ENCODE results near the gene TMEM69. TPM values are rescaled to one million over a fixed set of nuclear protein-coding genes. Genes with fewer than 3 reads are reported as not detected.
"Not testable (repeated sequence)": the region's sequence is repeated elsewhere in the genome, so short reads cannot be mapped to it uniquely, and the experiment has no call there.

TMEM69 gene
- total RNA-seq, 1 experiment from 2014 or later: 42.5 TPM

DNA sequence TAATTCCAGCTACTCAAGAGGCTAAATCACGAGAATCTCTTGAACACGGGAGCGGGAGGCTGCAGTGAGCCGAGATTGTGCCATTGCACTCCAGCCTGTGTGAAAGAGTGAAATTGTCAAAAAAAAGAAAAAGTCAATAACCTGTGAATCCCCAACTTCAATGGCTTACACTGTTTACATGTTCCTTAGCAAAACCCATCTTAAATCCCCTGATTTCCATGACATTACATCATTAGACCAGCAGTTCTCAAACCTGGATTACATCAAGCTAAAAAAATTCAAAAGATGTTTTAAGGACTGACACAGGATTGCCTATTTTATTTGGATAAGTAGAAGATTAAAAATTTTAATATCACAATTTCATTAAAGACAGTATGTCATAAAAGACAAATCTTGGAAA lies 14.0 kb upstream of the TMEM69 start:
- DNase-seq (ENCODE audit: low read depth, low spot score): no peak
- in situ Hi-C loops (cut with HindIII; ENCODE audit: low pct_unique_long_range_greater_than_20kb, low sequenced_read_pairs): no loop called here

DNA sequence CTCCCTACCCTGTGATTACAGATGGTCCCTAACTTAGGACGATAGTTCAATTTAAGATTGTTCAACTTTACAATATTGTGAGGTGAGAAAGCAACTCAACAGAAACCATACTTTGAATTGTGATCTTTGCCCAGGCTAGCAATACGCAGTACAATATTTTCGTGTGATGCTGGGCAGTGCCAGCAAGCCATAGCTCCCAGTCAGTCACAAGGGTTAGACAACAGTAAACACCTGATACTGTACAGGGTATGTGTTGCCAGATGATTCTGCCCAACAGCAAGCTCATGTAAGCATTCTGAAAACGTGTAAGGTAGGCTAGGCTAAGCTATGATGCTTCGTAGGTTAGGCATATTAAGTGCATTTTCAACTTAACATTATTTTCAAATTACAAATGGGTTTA lies 13.5 kb upstream of the TMEM69 start:
- in situ Hi-C loops (cut with HindIII; ENCODE audit: low pct_unique_long_range_greater_than_20kb, low sequenced_read_pairs): no loop called here
- no peak for DNase-seq (ENCODE audit: low read depth, low spot score)

DNA sequence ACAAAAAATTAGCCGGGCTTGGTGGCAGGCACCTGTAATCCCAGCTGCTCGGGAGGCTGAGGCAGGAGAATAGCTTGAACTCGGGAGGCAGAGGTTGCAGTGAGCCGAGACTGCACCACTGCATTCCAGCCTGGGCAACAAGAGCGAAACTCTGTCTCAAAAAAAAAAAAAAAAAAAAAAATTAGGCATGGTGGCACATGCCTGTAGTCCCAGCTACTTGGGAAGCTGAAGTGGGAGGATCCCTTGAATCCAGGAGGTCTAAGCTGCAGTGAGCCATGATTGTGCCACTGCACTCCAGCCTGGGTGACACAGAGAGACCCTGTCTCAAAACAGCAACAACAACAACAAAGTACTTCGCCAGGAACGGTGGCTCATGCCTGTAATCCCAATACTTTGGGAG lies 11.4 kb upstream of the TMEM69 start:
- DNase-seq (ENCODE audit: low read depth, low spot score); in situ Hi-C loops (cut with HindIII; ENCODE audit: low pct_unique_long_range_greater_than_20kb, low sequenced_read_pairs): not testable (repeated sequence)

DNA sequence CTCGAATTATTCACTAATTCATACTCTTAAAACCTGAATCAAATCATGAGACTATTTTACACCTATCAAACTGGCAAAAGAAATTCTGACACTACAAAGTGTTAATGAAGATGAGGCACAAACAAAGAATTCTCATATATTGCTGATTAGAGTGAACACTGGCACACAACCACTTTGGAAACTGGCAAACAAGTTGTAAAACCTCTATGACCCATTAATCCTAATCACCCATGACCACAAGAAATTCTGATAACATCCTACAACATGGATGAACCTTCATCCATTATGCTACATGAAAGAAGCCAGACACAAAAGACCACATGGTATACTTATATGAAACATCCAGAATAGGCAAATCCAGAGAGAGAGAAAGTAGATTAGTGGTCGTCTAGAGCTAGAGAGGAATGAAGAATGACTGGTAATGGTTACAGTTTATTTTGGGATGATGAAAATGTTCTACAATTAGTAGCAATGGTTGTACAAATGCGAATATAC lies 10.2 kb upstream of the TMEM69 start:
- DNase-seq (ENCODE audit: low read depth, low spot score): peak; percentile 8
- in situ Hi-C loops (cut with HindIII; ENCODE audit: low pct_unique_long_range_greater_than_20kb, low sequenced_read_pairs): no loop called here

DNA sequence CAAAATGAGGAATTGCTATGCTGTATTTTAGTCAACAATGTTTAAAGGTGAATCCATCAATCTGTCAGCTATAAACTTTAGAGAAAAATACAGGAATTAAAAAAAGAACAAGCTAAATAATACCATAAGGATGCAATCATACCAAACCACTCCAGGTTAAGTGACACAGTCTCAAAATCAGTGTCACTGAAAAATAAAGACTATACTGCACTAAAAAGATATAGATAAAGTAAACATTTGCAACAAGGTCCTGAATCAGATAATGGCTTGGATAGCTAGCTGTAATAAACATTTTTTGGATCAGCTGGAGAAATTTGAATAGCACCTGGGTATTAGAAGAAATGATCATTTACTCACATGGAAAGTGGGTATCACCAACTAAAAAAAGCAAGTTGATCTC lies 9.5 kb upstream of the TMEM69 start:
- DNase-seq (ENCODE audit: low read depth, low spot score): no peak
- in situ Hi-C loops (cut with HindIII; ENCODE audit: low pct_unique_long_range_greater_than_20kb, low sequenced_read_pairs): no loop called here

DNA sequence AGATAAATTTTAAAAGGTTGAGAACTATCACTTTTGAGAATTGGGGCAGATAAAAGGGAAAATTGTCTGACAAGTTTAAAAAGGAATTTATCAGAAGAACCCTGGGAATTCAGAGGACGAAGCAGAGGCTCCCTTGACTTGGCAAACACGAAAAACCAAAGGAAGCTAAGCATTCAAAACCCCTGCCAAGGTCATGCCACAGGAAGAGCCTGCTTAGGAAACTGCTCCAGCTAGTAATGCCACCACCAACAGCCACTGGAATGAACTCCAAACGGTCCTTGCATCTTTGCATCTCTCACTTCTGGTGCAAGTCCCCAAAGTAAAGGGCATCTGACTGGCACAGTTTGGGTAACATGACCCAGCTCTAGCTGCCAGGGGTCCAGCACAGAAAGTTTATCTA lies 8.9 kb upstream of the TMEM69 start:
- DNase-seq (ENCODE audit: low read depth, low spot score): no peak
- in situ Hi-C loops (cut with HindIII; ENCODE audit: low pct_unique_long_range_greater_than_20kb, low sequenced_read_pairs): no loop called here

DNA sequence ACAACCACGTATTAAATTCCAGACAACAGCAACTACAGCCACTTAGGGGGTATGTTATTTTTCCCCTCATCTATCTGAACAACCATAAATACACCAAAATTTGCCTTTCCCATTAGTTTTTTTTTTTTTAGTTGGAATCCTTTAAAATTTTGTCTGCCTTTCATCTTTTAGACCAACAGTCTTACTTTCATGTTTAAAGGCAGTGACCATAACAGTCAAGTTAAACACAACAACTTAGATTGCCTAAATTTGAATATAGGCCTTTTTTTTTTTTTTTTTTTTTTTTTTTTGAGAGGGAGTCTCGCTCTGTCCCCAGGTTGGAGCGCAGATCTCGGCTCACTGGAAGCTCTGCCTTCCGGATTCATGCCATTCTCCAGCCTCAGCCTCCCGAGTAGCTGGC lies 5.0 kb upstream of the TMEM69 start:
- in situ Hi-C loops (cut with HindIII; ENCODE audit: low pct_unique_long_range_greater_than_20kb, low sequenced_read_pairs): no loop called here
- DNase-seq (ENCODE audit: low read depth, low spot score): no peak

DNA sequence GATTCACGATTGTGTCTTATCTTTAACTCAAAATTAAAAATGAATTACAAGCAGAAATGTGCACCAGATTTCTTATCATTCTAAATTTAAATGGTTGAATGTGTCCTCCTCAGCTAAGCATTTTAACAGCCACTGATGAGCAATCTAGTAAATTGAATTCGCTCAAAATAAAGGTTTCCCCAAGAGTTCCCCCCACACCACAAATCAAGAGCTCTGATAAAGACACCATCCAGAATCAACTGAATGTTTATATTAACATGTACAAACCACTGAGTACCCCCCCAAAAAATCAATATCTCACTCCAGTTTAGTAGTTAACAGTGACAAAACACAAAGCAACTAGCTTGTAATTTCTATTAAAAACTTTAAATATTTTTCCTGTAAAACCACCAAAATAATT lies 3.6 kb upstream of the TMEM69 start:
- in situ Hi-C loops (cut with HindIII; ENCODE audit: low pct_unique_long_range_greater_than_20kb, low sequenced_read_pairs): no loop called here
- no peak for DNase-seq (ENCODE audit: low read depth, low spot score)

DNA sequence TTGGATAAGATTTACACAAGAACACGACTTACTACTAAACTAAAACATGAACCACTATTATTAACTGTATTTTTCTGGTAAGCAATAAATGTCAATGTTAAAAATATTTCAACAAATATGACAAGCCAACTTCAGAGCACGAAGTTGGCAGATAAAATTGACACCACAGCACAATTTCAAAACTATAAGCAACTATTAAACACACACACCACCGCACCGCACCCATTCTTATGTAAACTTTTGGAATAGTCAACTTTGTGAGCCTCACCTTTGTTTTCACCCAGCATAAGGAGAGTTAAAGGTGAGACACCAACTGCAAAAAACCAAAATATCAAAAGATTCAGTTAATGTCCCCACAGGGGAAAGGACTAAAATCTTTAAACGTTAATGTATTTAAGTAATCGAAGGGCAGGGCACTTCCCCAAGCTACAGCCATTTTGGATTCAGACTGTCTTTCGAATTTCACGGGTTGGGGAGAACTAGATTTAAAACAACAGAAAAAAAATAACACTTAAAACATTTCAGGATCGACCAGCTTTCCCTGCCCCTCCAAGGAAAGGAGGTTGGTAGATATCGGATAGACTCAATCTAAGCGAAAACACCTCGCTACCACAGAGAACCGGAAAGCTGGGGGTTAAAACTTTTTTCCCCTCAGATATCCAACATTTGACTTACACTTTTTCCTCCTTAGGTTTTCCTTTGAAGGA lies 2.5 kb upstream of the TMEM69 start:
- peak; percentile 11 for DNase-seq (ENCODE audit: low read depth, low spot score)
- in situ Hi-C loops (cut with HindIII; ENCODE audit: low pct_unique_long_range_greater_than_20kb, low sequenced_read_pairs): no loop called here

DNA sequence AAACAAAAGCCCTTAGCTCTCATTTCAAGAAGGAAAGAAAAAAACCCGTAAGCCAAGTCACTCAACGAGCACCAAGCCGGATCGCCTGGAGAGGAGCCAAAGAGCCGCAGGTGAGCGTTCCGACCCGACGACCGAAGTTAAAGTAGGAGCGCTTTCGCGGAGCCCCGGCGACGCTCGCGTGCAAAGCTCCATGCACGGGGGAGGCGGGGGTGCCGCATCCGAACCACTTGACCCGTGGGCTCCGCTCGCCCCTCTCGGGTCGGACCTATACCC lies 2.0 kb upstream of the TMEM69 start:
- DNase-seq (ENCODE audit: low read depth, low spot score): peak; percentile 34
- in situ Hi-C loops (cut with HindIII; ENCODE audit: low pct_unique_long_range_greater_than_20kb, low sequenced_read_pairs): no loop called here

DNA sequence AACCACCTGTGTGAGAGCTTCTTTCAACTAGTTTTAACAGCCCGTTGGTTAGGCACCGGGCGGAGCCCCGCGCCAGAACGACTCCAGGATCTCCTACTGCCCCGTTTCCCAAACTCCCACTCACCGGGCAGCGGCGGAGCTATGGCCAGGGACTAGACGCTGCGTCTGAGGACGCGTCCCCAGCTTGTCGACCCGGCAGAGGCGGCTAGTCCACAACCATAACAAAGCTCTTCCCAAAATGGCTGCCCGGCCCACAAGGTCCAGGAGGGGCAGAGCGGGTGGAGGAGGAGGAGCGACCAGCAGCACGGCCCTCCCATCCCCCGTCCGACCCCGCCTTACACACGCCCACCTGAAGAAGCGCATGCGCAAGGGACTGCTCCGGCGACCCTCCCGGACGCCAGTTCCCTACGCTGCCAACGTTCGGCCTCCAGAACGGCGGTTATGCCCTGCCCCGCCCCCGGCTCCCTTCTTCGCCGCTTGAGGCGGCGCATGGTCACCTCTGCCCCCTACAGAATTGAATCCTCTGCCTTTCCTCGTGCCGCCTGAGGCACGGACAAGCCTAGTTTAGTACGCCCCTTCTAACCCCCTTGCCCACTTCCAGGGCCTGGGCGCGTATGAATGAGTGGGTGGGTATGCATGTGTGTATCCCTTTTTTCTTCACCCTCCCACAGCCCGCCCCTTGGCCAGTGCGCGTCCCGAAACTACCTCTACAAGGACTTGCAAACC lies 1.5 kb upstream of the TMEM69 start, which contains the start of gene GPBP1L1:
Gene GPBP1L1 (minus strand): TSS at position 246 of the 726 bp plus-strand sequence. CDS start 27,446 bp downstream, outside the sequence.
- peak; percentile 95 for DNase-seq (ENCODE audit: low read depth, low spot score)
- in situ Hi-C loops (cut with HindIII; ENCODE audit: low pct_unique_long_range_greater_than_20kb, low sequenced_read_pairs): no loop called here

DNA sequence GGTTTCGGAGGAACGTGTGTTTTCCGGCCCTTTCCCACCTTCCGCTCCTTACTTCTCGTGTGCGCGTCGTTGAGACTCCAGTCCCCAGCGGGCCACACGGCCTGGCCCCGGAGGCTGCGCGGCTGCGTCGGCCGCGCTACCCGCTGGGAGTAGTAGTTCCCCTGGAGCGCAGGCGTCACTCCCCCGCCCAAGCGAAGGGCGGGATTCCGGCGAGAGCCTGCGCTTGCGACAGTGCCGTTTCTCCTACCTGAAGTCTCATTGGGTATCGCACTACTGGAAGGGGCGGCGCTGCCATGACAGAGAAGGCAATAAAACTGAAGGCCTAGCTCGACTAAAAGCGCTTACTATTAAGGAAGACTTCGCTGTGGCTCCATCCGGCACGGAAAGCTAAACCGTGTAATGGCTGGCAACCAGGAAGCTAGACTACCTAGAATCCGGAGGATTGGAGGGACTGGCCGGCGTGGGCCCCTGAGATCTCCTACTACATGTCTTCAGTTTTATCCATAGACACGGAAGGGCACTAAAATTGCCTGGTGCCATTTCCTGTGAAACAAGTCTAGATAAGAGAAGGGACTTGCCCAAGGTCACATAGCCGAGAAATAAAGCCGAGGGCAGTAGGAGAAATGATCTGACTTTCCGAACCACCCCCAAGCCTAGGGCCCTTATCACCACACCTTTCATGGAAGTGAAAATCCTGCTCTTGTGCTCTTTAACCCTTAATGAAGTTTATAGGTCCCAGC lies 797 bp upstream of the TMEM69 start:
- in situ Hi-C loops (cut with HindIII; ENCODE audit: low pct_unique_long_range_greater_than_20kb, low sequenced_read_pairs): no loop called here

DNA sequence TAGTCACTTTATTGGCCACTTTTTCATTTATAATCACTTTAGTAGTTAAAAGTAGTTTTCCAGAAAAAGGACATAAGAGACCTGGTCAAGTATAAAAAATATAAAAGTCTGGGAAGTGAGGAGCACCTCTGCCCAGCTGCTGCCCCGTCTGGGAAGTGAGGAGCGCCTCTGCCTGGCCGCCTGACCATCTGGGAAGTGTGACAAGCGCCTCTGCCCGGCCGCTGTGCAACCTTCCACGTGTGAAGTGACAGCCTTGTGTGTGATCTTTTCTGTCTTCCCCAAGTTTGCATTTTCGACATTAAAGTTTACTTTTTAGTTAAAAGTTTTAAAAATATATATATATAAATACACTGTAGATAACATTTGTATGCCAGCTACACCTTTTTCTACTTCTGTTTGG lies 5.8 kb downstream of the TMEM69 start:
- in situ Hi-C loops (cut with HindIII; ENCODE audit: low pct_unique_long_range_greater_than_20kb, low sequenced_read_pairs); DNase-seq (ENCODE audit: low read depth, low spot score): not testable (repeated sequence)

More for the DNA sequence above, 797 bp upstream of the TMEM69 start:
- DNase-seq (ENCODE audit: low read depth, low spot score): peak; percentile 97

DNA sequence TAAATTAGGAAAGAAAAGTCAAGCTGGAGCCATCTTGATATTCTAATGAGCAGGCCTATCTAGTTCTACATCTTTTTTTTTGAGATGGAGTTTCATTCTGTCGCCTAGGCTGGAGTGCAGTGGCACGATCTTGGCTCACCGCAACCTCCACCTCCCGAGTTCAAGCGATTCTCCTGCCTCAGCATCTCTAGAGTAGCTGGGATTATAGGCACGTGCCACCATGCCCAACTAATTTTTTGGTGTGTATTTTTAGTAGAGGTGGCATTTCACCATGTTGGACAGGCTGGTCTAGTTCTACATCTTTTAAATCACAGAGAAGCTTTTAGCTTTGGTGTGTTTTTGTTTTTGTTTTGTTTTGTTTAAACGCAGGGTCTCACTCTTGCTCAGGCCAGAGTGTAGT lies 6.8 kb downstream of the TMEM69 start:
- in situ Hi-C loops (cut with HindIII; ENCODE audit: low pct_unique_long_range_greater_than_20kb, low sequenced_read_pairs): no loop called here
- no peak for DNase-seq (ENCODE audit: low read depth, low spot score)

DNA sequence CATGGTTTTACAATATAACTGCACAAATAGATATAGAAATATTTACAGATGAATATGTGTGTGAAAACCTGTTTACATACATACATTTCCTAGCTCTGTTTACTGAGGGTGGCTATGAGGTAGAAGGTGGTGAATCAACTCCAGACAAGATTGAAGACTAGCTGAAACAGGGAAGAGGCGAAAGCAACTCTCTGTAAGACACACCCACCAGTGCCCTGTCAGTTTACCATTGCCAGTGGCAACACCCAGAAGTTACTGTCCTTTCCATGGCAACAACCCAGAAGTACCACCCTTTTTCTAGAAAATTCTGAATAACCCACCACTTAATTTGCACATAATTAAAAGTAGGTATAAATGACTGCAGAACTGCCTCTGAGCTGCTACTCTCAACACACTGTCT lies 16.7 kb downstream of the TMEM69 start:
- in situ Hi-C loops (cut with HindIII; ENCODE audit: low pct_unique_long_range_greater_than_20kb, low sequenced_read_pairs): no loop called here
- DNase-seq (ENCODE audit: low read depth, low spot score): no peak

DNA sequence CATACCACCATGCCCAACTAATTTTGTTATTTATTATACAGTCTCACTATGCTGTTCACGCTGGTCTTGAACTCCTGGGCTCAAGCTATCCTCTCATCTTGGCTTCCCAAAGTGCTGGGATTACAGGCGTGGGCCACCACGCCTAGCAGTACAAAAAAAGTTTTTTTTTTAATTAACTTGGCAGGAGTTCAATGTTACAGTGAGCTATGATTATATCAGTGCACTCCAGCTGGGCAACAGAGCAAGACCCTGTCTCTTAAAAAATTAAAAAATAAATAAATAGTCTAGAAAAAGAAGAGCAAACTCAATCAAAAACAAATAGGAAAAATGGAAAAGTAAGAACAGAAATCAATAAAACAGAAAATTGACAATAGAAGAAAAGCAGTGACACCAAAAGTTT lies 25.7 kb downstream of the TMEM69 start:
- DNase-seq (ENCODE audit: low read depth, low spot score): no peak
- in situ Hi-C loops (cut with HindIII; ENCODE audit: low pct_unique_long_range_greater_than_20kb, low sequenced_read_pairs): no loop called here

DNA sequence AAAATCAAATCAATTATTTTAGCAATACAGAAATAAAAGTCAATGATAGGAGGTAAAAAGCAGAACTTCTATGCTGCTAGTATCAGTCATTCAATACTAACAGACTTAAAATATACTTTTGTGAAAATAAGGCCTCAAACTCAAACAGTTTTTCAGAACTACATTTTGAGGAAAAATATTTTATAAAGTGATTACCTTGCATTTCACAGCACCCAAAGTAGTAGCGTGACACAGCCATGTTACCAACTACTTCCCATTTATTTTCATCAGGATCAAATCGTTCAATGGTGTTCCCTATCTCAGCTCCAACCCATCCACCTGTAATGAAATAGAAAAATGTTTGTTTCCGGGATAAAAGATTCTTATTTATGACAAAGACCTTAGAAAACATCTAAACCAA lies 28.7 kb downstream of the TMEM69 start:
- no peak for DNase-seq (ENCODE audit: low read depth, low spot score)
- in situ Hi-C loops (cut with HindIII; ENCODE audit: low pct_unique_long_range_greater_than_20kb, low sequenced_read_pairs): no loop called here

DNA sequence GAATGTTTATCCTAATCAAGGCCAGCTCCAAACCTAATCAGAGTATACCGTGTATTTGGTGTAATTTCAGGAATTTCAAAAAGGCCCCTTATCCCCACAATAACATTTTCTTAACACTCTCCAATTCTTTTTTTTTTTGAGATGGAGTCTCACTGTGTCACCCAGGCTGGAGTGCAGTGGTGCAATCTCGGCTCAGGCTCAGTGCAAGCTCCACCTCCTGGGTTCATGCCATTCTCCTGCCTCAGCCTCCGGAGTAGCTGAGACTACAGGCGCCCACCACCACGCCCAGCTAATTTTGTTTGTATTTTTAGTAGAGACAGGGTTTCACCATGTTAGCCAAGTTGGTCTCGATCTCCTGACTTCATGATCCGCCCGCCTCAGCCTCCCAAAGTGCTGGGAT lies 29.4 kb downstream of the TMEM69 start:
- in situ Hi-C loops (cut with HindIII; ENCODE audit: low pct_unique_long_range_greater_than_20kb, low sequenced_read_pairs); DNase-seq (ENCODE audit: low read depth, low spot score): not testable (repeated sequence)

DNA sequence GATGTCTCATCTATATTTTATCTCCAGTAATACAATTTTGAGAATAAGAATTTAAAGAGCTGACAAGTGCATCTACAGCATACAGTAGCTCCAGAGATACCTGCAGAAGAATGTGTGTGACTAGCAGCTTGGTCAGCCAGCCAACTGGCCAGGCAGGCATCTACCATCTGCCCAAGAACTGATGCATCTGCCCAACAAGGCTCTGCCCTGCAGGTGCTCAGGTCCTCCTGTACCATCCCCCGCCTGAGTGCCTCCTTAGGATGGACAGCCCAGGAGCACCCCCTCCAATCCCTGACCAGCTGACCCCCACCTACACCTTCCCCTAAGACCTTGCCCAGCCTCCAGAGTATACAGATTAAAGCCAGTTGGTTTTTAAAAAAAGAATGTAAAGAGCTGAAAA lies 30.3 kb downstream of the TMEM69 start:
- DNase-seq (ENCODE audit: low read depth, low spot score): no peak
- in situ Hi-C loops (cut with HindIII; ENCODE audit: low pct_unique_long_range_greater_than_20kb, low sequenced_read_pairs): no loop called here
